Measurements from ENCODE around the gene UBE2G2. TPM values are rescaled to one million over a fixed set of nuclear protein-coding genes. Genes with fewer than 3 reads are reported as not detected.

UBE2G2 gene
- total RNA-seq, 1 donor from 2014 or later, result 78.8 TPM

DNA sequence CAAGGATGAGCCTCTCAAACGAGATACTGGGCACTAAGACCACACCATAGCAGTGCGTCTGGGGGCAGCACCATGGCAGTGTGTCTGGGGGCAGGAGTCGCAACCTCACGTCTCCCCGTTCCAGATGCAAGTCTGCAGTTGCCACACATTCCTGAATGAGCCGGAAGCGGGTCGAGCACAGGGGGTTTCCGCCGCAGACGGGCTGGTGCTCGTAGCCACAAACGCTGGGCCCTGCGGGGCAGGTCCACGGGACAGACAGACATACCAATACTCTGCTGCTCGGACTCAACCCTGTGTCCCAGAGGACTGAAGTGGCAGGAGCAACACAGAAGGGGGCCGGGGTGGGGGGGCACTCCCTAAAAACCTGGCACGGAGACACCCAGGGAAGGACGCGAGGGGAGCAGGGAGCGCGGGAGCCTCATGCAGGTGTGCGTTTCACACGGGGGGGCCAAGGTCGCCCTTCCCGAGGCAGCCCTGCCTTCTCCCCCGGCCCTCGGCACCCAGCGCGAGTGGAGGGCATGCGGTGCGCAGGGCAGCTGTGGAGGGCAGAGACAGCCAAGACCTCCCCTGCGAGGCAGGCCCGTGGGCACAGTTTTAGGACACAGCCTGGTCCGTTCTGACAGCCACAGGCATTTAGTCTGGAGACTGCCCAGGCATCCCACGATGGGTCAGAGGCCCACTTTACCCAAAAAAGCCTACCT, 47.4 kb upstream of the UBE2G2 start:
- Histone ChIP-seq H3K36me3 (peaks cover 43% of the 10 kb centered on the region), H3K27ac (no peak overlapping the region), H3K4me1 (peaks cover 19% of the 10 kb centered on the region), H3K9me3 (no peaks in the 10 kb centered on the region), H3K27me3 (no peaks in the 10 kb centered on the region), H3K4me3 (no peak overlapping the region)
- peak; percentile 55 for DNase-seq
- intact Hi-C loops (cut with DNase I), result no loop called here
- ATAC-seq, result no peak
- no peak for TF ChIP-seq CTCF (IDR thresholded peaks at IDR 0.05)

GRCh38 chr21:44847261-44848056, 45.8 kb upstream of the UBE2G2 start:
- Histone ChIP-seq H3K27ac (no peak overlapping the region), H3K9me3 (no peaks in the 10 kb centered on the region), H3K4me1 (peaks cover 19% of the 10 kb centered on the region), H3K36me3 (peaks cover 36% of the 10 kb centered on the region), H3K4me3 (no peak overlapping the region), H3K27me3 (no peaks in the 10 kb centered on the region)
- peak; percentile 62 for DNase-seq
- ATAC-seq, result no peak
- TF ChIP-seq CTCF (IDR thresholded peaks at IDR 0.05), result no peak
- intact Hi-C loops (cut with DNase I), result no loop called here

- H3K36me3 ChIP-seq, result peaks cover 33% of the 10 kb centered on the region
- intact Hi-C loops (cut with DNase I), result no loop called here
- no peaks in the 10 kb centered on the region for H3K9me3 ChIP-seq
- no peaks in the 10 kb centered on the region for H3K27me3 ChIP-seq
- H3K4me1 ChIP-seq, result peaks cover 19% of the 10 kb centered on the region
- ATAC-seq (peak; percentile 46), DNase-seq (no peak)
- H3K27ac ChIP-seq, result peak overlapping the region; percentile 42
- TF ChIP-seq CTCF (IDR thresholded peaks at IDR 0.05), result no peak
- no peak overlapping the region for H3K4me3 ChIP-seq
Measured at GRCh38 chr21:44846485-44847260, 45.1 kb upstream of the UBE2G2 start.

- peaks cover 19% of the 10 kb centered on the region for H3K4me1 ChIP-seq
- no peak for DNase-seq
- H3K27me3 ChIP-seq, result no peaks in the 10 kb centered on the region
- no peaks in the 10 kb centered on the region for H3K9me3 ChIP-seq
- peak overlapping the region; percentile 42 for H3K27ac ChIP-seq
- no peak for ATAC-seq
- H3K4me3 ChIP-seq, result peak overlapping the region; percentile 31
- peaks cover 28% of the 10 kb centered on the region for H3K36me3 ChIP-seq
- intact Hi-C loops (cut with DNase I), result no loop called here
- TF ChIP-seq CTCF (IDR thresholded peaks at IDR 0.05), result no peak
Measured at GRCh38 chr21:44846224-44846484, 44.5 kb upstream of the UBE2G2 start.

DNA sequence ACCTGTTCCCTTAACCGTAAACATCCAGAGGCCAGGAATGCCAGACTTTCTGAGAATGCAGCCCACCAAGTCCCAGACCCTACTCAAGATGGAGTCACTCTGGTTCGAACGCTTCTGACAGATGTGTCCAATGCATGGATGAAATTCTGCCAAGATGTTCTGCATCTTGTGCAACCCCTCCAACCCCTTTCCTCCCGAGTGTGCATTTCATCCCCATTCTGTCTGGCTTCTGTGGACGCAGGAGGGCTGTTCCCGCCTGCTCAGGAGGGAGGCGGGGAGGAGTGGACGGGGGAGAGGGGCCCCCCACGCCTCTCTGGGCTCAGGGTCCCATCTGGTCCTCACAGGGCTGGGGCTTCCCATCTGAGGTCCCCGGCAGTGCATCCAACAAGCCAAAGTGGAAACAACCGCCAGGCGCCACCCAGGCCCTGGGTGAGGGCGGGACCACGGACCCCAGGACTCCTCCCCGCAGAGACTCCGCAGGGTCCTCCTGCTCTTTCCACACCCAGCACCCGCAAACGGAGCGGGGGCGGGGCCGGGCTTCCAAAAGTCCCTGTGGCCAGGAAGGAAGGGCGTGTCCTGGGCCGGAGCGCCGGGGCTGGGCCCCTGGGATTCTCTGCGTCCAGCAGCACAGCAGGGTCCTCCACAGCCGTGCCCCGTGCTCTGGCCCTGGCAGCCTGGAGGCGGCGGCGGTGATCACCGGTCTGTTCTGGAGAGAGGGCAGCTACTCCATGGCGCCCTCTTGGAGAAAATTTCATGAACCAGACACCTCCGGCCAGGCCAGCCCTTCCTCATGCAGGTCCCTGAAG, 44.0 kb upstream of the UBE2G2 start:
- Histone ChIP-seq H3K4me1 (peaks cover 19% of the 10 kb centered on the region), H3K27ac (peak overlapping the region; percentile 42), H3K4me3 (peak overlapping the region; percentile 31), H3K9me3 (no peaks in the 10 kb centered on the region), H3K36me3 (peaks cover 22% of the 10 kb centered on the region), H3K27me3 (no peaks in the 10 kb centered on the region)
- peak; percentile 82 for ATAC-seq
- intact Hi-C loops (cut with DNase I), result no loop called here
- peak; percentile 48 for TF ChIP-seq CTCF (IDR thresholded peaks at IDR 0.05)
- DNase-seq, result peak; percentile 84

All from upper lobe of right lung (tissue), 1 donor.